CD14-positive monocyte (primary cell): ENCODE measurements around the gene MT3. TPM values are rescaled to one million over a fixed set of nuclear protein-coding genes. Genes with fewer than 3 reads are reported as not detected.

ENCODE experiments used
- DNase-seq, 3 donors: peaks; one replicate each; pipeline ENCODE4 v3.0.0-alpha.2; 2011 to 2022
- H2AFZ ChIP-seq: 2 replicates; pipeline ENCODE4 v1.6.0; 2012; ENCODE audit warnings: mild to moderate bottlenecking, low read depth, low read length, inconsistent platforms; ENCODE audit not compliant: insufficient read depth, poor library complexity, severe bottlenecking
- H3K27ac ChIP-seq, 2 donors: 1 replicate in 1 of 2; 2 replicates in 1 of 2; pipeline ENCODE4 v1.5.1; 2012 to 2013; ENCODE audit warnings: low read length in 2 of 2, control low read depth in 1 of 2, inconsistent platforms in 1 of 2, low read depth in 1 of 2, mild to moderate bottlenecking in 1 of 2
- H3K27me3 ChIP-seq, 2 donors: one replicate each; pipeline versions ENCODE4 v1.6.0 to v1.6.1; 2011 to 2013; ENCODE audit warnings: low read length in 2 of 2; ENCODE audit not compliant: control insufficient read depth in 2 of 2, insufficient read depth in 2 of 2
- H3K36me3 ChIP-seq, 2 donors: replicated peaks in 1 of 2; 1 replicate in 1 of 2; 2 replicates in 1 of 2; pipeline versions ENCODE4 v1.5.1 to v1.6.1; 2012 to 2013; ENCODE audit warnings: low read length in 2 of 2, control low read depth in 1 of 2, inconsistent platforms in 1 of 2, mild to moderate bottlenecking in 1 of 2; ENCODE audit not compliant: insufficient read depth in 2 of 2, control insufficient read depth in 1 of 2
- H3K4me1 ChIP-seq, 2 donors: 1 replicate in 1 of 2; 2 replicates in 1 of 2; pipeline versions ENCODE4 v1.5.1 to v1.6.1; 2012 to 2013; ENCODE audit warnings: low read length in 2 of 2, control low read depth in 1 of 2, inconsistent platforms in 1 of 2, mild to moderate bottlenecking in 1 of 2, moderate library complexity in 1 of 2; ENCODE audit not compliant: insufficient read depth in 2 of 2, control insufficient read depth in 1 of 2
- H3K4me2 ChIP-seq: replicated peaks from 2 replicates; pipeline ENCODE3; 2012; ENCODE audit warnings: low read length, moderate library complexity, mild to moderate bottlenecking; ENCODE audit not compliant: poor library complexity, severe bottlenecking; ENCODE audit errors: extremely low read depth
- H3K4me3 ChIP-seq, 3 experiments: fragments of 200-600 bp in 1 of 3; sonication (generic) in 1 of 3; replicated peaks in 1 of 3; 1 replicate in 2 of 3; 2 replicates in 1 of 3; pipeline ENCODE4 v1.5.1; 2011 to 2013; ENCODE audit warnings: low read length in 3 of 3, mild to moderate bottlenecking in 3 of 3, control low read depth in 2 of 3, low read depth in 2 of 3, inconsistent platforms in 1 of 3, moderate library complexity in 1 of 3
- H3K79me2 ChIP-seq: 2 replicates; pipeline ENCODE4 v1.6.0; 2012; ENCODE audit warnings: mild to moderate bottlenecking, control low read depth, inconsistent platforms, low read length, moderate library complexity; ENCODE audit not compliant: insufficient read depth
- H3K9ac ChIP-seq: 2 replicates; pipeline ENCODE4 v1.6.0; 2017; ENCODE audit warnings: low read length, mild to moderate bottlenecking; ENCODE audit not compliant: insufficient read depth, poor library complexity, severe bottlenecking
- H3K9me3 ChIP-seq, 2 donors: replicated peaks in 1 of 2; 1 replicate in 1 of 2; 2 replicates in 1 of 2; pipeline versions ENCODE4 v1.5.1 to v1.6.1; 2012 to 2013; ENCODE audit warnings: low read length in 2 of 2, control low read depth in 1 of 2; ENCODE audit not compliant: control insufficient read depth in 1 of 2, insufficient read depth in 1 of 2
- H4K20me1 ChIP-seq: 2 replicates; pipeline ENCODE4 v1.6.0; 2012; ENCODE audit warnings: mild to moderate bottlenecking, low read length, control low read depth, moderate library complexity; ENCODE audit not compliant: insufficient read depth
- H3K27ac Mint-ChIP-seq, 7 donors: one replicate each; pipeline ENCODE4 v1.8.0; 2020; ENCODE audit warnings: mild to moderate bottlenecking in 7 of 7, mixed read lengths in 7 of 7, moderate library complexity in 6 of 7, inconsistent platforms in 2 of 7
- H3K27me3 Mint-ChIP-seq, 3 donors: one replicate each; pipeline ENCODE4 v1.8.0; 2021 to 2022; ENCODE audit warnings: low read depth in 3 of 3, mild to moderate bottlenecking in 3 of 3, mixed read lengths in 3 of 3, moderate library complexity in 3 of 3, inconsistent platforms in 1 of 3
- H3K36me3 Mint-ChIP-seq, 2 donors: one replicate each; pipeline ENCODE4 v1.8.0; 2020; ENCODE audit warnings: mixed read lengths in 2 of 2, inconsistent platforms in 1 of 2, mild to moderate bottlenecking in 1 of 2
- H3K4me1 Mint-ChIP-seq: one replicate; pipeline ENCODE4 v1.8.0; 2020; ENCODE audit warnings: mild to moderate bottlenecking, mixed read lengths
- H3K4me3 Mint-ChIP-seq, 2 donors: one replicate each; pipeline ENCODE4 v1.8.0; 2020; ENCODE audit warnings: mild to moderate bottlenecking in 2 of 2, mixed read lengths in 2 of 2, moderate library complexity in 1 of 2
- H3K9me3 Mint-ChIP-seq, 7 donors: one replicate each; pipeline ENCODE4 v1.8.0; 2020 to 2022; ENCODE audit warnings: mixed read lengths in 7 of 7, mild to moderate bottlenecking in 6 of 7, moderate library complexity in 6 of 7, inconsistent platforms in 2 of 7
- WGBS: methylation state at CpG from one replicate; pipeline ENCODE4 v1.1.5; 2013; ENCODE audit warnings: missing lambda C conversion rate; ENCODE audit not compliant: insufficient coverage; 5-methylcytosine and 5-hydroxymethylcytosine counted together
- intact Hi-C, 2 donors: fragments of 100-400 bp; cut with micrococcal nuclease; formaldehyde crosslinking; loops; one replicate each; pipeline versions ENCODE4 v1.15.0 to v1.15.1; 2023
- polyA plus RNA-seq, 3 donors: library from polyadenylated mRNA; depleted of rRNA in 1 of 3; unstranded in 2 of 3; stranded (reverse) in 1 of 3; fragments of 300-500 nt in 2 of 3; fragments of >200 nt in 1 of 3; fragmentation: Illumina TruSeq in 2 of 3; gene quantifications; 1 replicate in 2 of 3; 2 replicates in 1 of 3; pipeline ENCODE4 v1.2.3, GENCODE V29; 2012 to 2021
- TF ChIP-seq, protein P1 (sequence below): fragments of 200-600 bp; IDR thresholded peaks from one replicate; pipeline ENCODE4 v1.8.0; 2022; ENCODE audit warnings: antibody characterized with exemption, mild to moderate bottlenecking

The MT3 gene
- polyA plus RNA-seq, 3 donors: not detected

DNA sequence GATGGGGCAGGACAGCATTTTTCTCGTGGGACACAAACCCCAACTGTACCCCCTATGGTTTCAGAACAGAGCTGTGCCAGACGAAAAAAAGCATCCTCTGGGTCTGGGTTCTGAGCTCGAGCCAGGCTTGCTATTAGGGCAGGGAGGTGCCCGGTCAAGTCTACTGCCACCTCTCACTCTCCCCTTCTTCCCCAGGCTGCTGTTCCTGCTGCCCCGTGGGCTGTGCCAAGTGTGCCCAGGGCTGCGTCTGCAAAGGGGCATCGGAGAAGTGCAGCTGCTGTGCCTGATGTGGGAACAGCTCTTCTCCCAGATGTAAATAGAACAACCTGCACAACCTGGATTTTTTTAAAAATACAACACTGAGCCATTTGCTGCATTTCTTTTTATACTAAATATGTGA lies 37.4 kb downstream of the MT3 start:
- Histone ChIP-seq H3K9me3 (peaks cover 0 to 3% of the 10 kb centered on the region in 2 donors), H3K4me3 (peak overlapping the region in 1 of 3 experiments; percentile 93), H4K20me1 (no peaks in the 10 kb centered on the region), H3K27me3 (peaks cover 12 to 60% of the 10 kb centered on the region in 2 donors), H3K4me2 (peak overlapping the region; percentile 98), H3K79me2 (no peaks in the 10 kb centered on the region), H3K4me1 (peaks cover 16 to 22% of the 10 kb centered on the region in 2 donors), H2AFZ (no peak overlapping the region), H3K9ac (no peak overlapping the region), H3K27ac (no peak overlapping the region), H3K36me3 (no peaks in the 10 kb centered on the region)
- peaks cover 0 to 6% of the 10 kb centered on the region in 2 donors for H3K36me3 Mint-ChIP-seq
- H3K4me1 Mint-ChIP-seq: peaks cover 28% of the 10 kb centered on the region
- H3K9me3 Mint-ChIP-seq: peaks cover 0 to 9% (median under 1%) of the 10 kb centered on the region in 7 donors
- no peak for DNase-seq
- intact Hi-C loops: no loop called here
- TF ChIP-seq, protein P1, sequence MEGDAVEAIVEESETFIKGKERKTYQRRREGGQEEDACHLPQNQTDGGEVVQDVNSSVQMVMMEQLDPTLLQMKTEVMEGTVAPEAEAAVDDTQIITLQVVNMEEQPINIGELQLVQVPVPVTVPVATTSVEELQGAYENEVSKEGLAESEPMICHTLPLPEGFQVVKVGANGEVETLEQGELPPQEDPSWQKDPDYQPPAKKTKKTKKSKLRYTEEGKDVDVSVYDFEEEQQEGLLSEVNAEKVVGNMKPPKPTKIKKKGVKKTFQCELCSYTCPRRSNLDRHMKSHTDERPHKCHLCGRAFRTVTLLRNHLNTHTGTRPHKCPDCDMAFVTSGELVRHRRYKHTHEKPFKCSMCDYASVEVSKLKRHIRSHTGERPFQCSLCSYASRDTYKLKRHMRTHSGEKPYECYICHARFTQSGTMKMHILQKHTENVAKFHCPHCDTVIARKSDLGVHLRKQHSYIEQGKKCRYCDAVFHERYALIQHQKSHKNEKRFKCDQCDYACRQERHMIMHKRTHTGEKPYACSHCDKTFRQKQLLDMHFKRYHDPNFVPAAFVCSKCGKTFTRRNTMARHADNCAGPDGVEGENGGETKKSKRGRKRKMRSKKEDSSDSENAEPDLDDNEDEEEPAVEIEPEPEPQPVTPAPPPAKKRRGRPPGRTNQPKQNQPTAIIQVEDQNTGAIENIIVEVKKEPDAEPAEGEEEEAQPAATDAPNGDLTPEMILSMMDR: no peak
- no peak overlapping the region for H3K27ac Mint-ChIP-seq
- 49% methylated on average over 4 of the region's 7 CpGs for WGBS
- peak overlapping the region in 1 of 2 donors; percentile 98 for H3K4me3 Mint-ChIP-seq
- H3K27me3 Mint-ChIP-seq: peaks cover 54 to 74% (median 66%) of the 10 kb centered on the region in 3 donors

DNA sequence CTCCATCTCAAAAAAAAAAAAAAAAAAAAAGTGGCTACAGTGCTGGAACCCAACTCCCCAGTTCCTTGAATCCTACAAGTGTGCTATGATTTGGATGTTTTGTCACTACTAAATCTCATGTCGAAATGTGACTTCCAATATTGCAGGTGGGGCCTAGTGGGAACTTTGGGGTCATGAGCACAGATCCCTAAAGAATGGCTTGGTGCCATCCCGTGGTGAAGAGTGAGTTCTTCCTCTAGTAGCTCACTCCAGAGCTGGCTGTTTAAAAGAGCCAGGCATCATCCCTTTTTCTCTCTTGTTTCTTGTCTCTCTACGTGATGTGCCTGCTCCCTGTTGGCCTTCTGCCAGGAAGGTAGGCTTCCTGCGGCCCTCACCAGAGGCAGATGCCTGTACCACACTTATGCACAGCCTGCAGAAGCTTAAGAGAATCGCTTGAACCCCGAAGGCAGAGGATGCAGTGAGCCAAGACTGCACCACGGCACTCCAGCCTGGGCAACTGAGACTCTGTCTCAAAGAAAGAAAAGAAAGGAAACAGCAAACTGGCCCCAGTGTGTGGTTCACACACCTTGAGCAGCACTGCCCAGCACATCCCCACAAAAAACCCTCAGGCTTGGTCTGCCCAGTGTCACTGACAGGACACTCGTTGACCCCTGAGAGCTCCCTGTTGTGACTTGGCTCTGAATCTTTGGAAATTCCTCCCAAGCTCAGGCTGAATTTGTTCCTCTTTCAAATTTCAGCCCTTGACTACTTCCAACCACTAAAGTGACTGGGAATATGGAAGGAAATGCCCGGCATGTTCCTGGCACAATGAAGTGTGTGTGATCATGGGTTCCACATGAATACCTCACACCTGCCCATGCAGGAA lies 39.4 kb downstream of the MT3 start:
- intact Hi-C loops: no loop called here
- Mint-ChIP-seq H3K4me3 (peak overlapping the region in 1 of 2 donors; percentile 36), H3K9me3 (peaks cover 0 to 21% (median 2%) of the 10 kb centered on the region in 7 donors), H3K27ac (no peak overlapping the region), H3K36me3 (peaks cover 0 to 8% of the 10 kb centered on the region in 2 donors), H3K27me3 (peaks cover 69 to 89% (median 83%) of the 10 kb centered on the region in 3 donors), H3K4me1 (peaks cover 38% of the 10 kb centered on the region)
- Histone ChIP-seq H3K27me3 (peaks cover 30 to 79% of the 10 kb centered on the region in 2 donors), H3K27ac (no peak overlapping the region), H3K9me3 (peaks cover 0 to 17% of the 10 kb centered on the region in 2 donors), H3K4me2 (no peak overlapping the region), H2AFZ (no peak overlapping the region), H3K79me2 (no peaks in the 10 kb centered on the region), H3K36me3 (no peaks in the 10 kb centered on the region), H4K20me1 (no peaks in the 10 kb centered on the region), H3K9ac (no peak overlapping the region), H3K4me1 (peaks cover 24 to 35% of the 10 kb centered on the region in 2 donors), H3K4me3 (no peak overlapping the region)
- no peak for DNase-seq
- 78% methylated on average over 7 of the region's 9 CpGs for WGBS
- TF ChIP-seq, protein P1: no peak
